Measurements from ENCODE around the gene OBSCN. TPM values are rescaled to one million over a fixed set of nuclear protein-coding genes. Genes with fewer than 3 reads are reported as not detected.

The OBSCN gene
- total RNA-seq, 1 donor from 2014 or later = 7.6 TPM

DNA sequence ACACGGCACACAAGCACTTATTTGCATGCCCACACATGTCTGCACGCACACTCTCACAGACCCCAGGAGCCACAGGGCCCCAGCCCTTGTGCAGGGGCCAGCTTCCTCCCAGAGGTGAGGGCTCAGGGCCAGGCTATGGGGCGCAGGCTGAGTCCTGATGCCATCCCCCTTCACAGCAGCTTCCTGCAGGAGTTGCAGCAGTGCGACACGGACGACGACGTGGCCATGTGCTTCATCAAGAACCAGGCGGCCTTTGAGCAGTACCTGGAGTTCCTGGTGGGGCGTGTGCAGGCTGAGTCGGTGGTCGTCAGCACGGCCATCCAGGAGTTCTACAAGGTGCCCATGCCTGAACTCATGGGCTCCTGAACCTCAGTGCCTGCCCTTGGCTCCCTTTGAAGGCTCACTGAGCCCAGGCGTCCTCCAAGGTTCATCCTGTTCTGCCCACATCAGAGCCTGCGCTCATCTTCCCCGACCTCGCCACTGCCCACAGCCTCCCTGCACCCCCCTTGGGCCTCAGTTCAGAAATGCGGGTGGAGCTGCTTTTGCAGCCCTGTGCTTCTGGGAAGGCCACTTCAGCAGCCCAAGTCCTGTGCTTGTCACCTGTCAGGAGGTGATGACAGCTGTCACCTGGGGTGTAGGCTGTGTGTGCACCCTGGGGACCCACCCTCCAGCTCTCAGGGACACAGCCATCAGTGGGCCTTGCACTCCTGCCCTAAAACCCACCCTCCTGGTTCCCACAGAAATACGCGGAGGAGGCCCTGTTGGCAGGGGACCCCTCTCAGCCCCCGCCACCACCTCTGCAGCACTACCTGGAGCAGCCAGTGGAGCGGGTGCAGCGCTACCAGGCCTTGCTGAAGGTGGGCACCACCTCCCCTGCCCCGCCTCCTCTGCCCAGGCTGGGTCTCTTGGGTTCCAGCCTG, 132.2 kb downstream of the OBSCN start:
- TF ChIP-seq CTCF (IDR thresholded peaks at IDR 0.05; ENCODE audit: insufficient read depth, low read length, severe bottlenecking) = no peak
- peak; percentile 83 for FAIRE-seq
- Histone ChIP-seq H3K27me3 (ENCODE audit: control insufficient read depth, insufficient read depth, low read length) (no peaks in the 10 kb centered on the region), H3K36me3 (ENCODE audit: control insufficient read depth, insufficient read depth, low read length) (no peaks in the 10 kb centered on the region), H3K4me3 (ENCODE audit: low read depth, low read length) (no peak overlapping the region)
- DNase-seq (ENCODE audit: low read depth) = no peak

DNA sequence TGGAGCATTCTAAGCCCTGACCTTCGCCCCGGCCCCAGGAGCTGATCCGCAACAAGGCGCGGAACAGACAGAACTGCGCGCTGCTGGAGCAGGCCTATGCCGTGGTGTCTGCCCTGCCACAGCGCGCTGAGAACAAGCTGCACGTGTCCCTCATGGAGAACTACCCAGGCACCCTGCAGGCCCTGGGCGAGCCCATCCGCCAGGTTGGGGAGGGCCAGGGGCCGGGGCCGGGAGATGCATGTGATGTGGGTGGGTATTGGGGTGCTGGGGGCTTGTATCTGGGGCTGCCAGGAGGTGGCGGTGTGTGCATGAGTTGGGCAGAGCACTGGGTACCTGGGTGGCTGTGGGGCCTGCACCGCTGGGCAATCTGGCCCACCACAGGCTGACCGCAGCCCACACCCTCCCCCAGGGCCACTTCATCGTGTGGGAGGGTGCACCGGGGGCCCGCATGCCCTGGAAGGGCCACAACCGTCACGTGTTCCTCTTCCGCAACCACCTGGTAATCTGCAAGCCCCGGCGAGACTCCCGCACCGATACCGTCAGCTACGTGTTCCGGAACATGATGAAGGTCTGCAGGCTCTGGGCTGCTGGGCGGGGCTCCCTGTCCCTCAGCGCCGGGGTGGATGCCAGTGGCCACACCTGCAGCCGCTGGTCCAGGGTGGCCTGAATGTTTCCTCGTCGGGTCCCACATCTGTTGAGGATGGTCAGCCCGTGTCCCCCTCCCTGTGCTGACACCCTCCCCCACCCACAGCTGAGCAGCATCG, 133.0 kb downstream of the OBSCN start:
- TF ChIP-seq CTCF (IDR thresholded peaks at IDR 0.05; ENCODE audit: insufficient read depth, low read length, severe bottlenecking) = no peak
- FAIRE-seq = no peak
- DNase-seq (ENCODE audit: low read depth) = no peak
- H3K27me3 ChIP-seq (ENCODE audit: control insufficient read depth, insufficient read depth, low read length) = no peaks in the 10 kb centered on the region
- H3K4me3 ChIP-seq (ENCODE audit: low read depth, low read length) = no peak overlapping the region
- no peaks in the 10 kb centered on the region for H3K36me3 ChIP-seq (ENCODE audit: control insufficient read depth, insufficient read depth, low read length)

DNA sequence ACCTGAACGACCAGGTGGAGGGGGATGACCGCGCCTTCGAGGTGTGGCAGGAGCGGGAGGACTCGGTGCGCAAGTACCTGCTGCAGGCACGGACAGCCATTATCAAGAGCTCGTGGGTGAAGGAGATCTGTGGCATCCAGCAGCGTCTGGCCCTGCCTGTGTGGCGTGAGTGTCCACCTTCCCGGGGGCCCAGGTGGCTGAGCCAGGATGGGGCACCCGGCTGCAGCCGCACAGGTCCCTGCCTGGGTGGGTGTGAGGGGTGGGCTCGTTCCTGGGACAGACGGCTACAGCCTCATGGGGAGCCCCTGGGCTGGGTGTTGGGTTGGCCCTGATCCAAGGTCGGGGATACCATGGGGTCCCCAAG, 133.6 kb downstream of the OBSCN start:
- no peaks in the 10 kb centered on the region for H3K36me3 ChIP-seq (ENCODE audit: control insufficient read depth, insufficient read depth, low read length)
- no peak for FAIRE-seq
- no peak overlapping the region for H3K4me3 ChIP-seq (ENCODE audit: low read depth, low read length)
- TF ChIP-seq CTCF (IDR thresholded peaks at IDR 0.05; ENCODE audit: insufficient read depth, low read length, severe bottlenecking) = no peak
- no peak for DNase-seq (ENCODE audit: low read depth)
- H3K27me3 ChIP-seq (ENCODE audit: control insufficient read depth, insufficient read depth, low read length) = no peaks in the 10 kb centered on the region

- TF ChIP-seq CTCF (IDR thresholded peaks at IDR 0.05; ENCODE audit: insufficient read depth, low read length, severe bottlenecking) = no peak
- FAIRE-seq = no peak
- no peak for DNase-seq (ENCODE audit: low read depth)
- no peaks in the 10 kb centered on the region for H3K27me3 ChIP-seq (ENCODE audit: control insufficient read depth, insufficient read depth, low read length)
- no peak overlapping the region for H3K4me3 ChIP-seq (ENCODE audit: low read depth, low read length)
- H3K36me3 ChIP-seq (ENCODE audit: control insufficient read depth, insufficient read depth, low read length) = no peaks in the 10 kb centered on the region
Measured at GRCh38 chr1:228341814-228342626, 134.2 kb downstream of the OBSCN start.

- Histone ChIP-seq H3K27me3 (ENCODE audit: control insufficient read depth, insufficient read depth, low read length) (no peaks in the 10 kb centered on the region), H3K36me3 (ENCODE audit: control insufficient read depth, insufficient read depth, low read length) (no peaks in the 10 kb centered on the region), H3K4me3 (ENCODE audit: low read depth, low read length) (no peak overlapping the region)
- DNase-seq (ENCODE audit: low read depth) = no peak
- no peak for TF ChIP-seq CTCF (IDR thresholded peaks at IDR 0.05; ENCODE audit: insufficient read depth, low read length, severe bottlenecking)
- FAIRE-seq = peak; percentile 52
Measured at GRCh38 chr1:228342627-228343190, 134.9 kb downstream of the OBSCN start.
